ENCODE results near the gene LCP1. TPM values are rescaled to one million over a fixed set of nuclear protein-coding genes. Genes with fewer than 3 reads are reported as not detected.

The LCP1 gene
- total RNA-seq, 1 donor from 2014 or later, result 234 TPM

GRCh38 chr13:46126056-46126455 is 55.9 kb downstream of the LCP1 start:
- Histone ChIP-seq H3K9me3 (no peaks in the 10 kb centered on the region), H3K36me3 (peaks cover 14% of the 10 kb centered on the region), H3K27me3 (no peaks in the 10 kb centered on the region), H3K27ac (no peak overlapping the region), H3K4me1 (peaks cover 6% of the 10 kb centered on the region), H3K4me3 (no peak overlapping the region)
- ATAC-seq (no peak), DNase-seq (no peak)
- intact Hi-C loops (cut with DNase I), result no loop called here
- TF ChIP-seq CTCF (IDR thresholded peaks at IDR 0.05), result no peak

GRCh38 chr13:46124967-46125933 is 56.7 kb downstream of the LCP1 start:
- H3K4me3 ChIP-seq, result no peak overlapping the region
- ATAC-seq, result peak; percentile 9
- DNase-seq, result no peak

DNA sequence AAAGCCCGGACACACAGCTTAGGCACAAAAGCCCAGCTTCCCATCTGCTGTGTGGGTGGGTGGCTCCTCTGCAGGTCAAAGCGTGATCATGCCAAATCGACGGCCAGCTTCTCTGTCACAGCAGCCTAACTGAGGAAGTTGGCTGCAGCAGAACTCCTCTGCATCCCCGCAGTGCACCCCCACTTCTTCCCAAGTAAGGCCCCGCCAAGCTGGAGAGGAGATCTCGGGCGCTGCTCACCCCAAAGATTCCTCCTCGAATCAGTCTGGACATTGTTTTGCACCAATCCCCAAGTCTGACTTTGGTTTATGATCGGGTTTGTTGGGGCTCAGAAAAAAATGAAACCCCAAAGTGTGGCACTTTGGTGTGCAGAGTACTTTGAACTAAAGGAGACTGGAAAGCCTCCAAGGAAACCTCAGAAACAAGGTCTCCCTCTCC is 57.4 kb downstream of the LCP1 start:
- intact Hi-C loops (cut with DNase I), result no loop called here
- DNase-seq, result peak; percentile 67
- Histone ChIP-seq H3K27me3 (no peaks in the 10 kb centered on the region), H3K4me1 (peaks cover 10% of the 10 kb centered on the region), H3K27ac (no peak overlapping the region), H3K4me3 (no peak overlapping the region), H3K9me3 (no peaks in the 10 kb centered on the region), H3K36me3 (peaks cover 3% of the 10 kb centered on the region)
- ATAC-seq, result peak; percentile 56
- TF ChIP-seq CTCF (IDR thresholded peaks at IDR 0.05), result no peak

More at GRCh38 chr13:46124967-46125933, 56.7 kb downstream of the LCP1 start:
- intact Hi-C loops (cut with DNase I), result no loop called here
- no peak for TF ChIP-seq CTCF (IDR thresholded peaks at IDR 0.05)
- Histone ChIP-seq H3K27me3 (no peaks in the 10 kb centered on the region), H3K36me3 (peaks cover 10% of the 10 kb centered on the region), H3K4me1 (peaks cover 10% of the 10 kb centered on the region), H3K9me3 (no peaks in the 10 kb centered on the region), H3K27ac (no peak overlapping the region)

DNA sequence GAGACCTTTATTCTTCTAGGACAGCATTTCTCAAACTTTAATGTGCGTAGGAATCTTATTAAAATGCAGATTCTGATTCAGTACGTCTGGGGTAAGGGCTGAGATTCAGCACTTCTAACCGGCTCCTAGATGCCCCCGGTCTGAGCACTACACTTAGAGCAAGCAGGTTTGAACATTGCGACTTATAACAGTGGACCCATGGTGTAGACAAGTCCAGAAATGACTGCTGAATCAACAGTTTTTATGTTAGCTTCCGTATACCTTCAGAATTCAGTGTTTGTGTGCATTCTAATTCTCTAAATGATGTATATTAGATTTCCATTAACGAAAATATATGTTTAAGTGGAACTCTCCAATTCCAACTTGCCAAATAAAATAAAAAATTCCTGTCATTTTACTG is 59.7 kb downstream of the LCP1 start:
- DNase-seq (no peak), ATAC-seq (no peak)
- Histone ChIP-seq H3K36me3 (peaks cover 3% of the 10 kb centered on the region), H3K4me3 (no peak overlapping the region), H3K9me3 (no peaks in the 10 kb centered on the region), H3K27ac (no peak overlapping the region), H3K27me3 (no peaks in the 10 kb centered on the region), H3K4me1 (peaks cover 10% of the 10 kb centered on the region)
- intact Hi-C loops (cut with DNase I), result no loop called here
- no peak for TF ChIP-seq CTCF (IDR thresholded peaks at IDR 0.05)

- Histone ChIP-seq H3K4me1 (peaks cover 10% of the 10 kb centered on the region), H3K9me3 (no peaks in the 10 kb centered on the region), H3K4me3 (no peak overlapping the region), H3K36me3 (no peaks in the 10 kb centered on the region), H3K27ac (no peak overlapping the region), H3K27me3 (no peaks in the 10 kb centered on the region)
- ATAC-seq, result no peak
- intact Hi-C loops (cut with DNase I), result no loop called here
- no peak for TF ChIP-seq CTCF (IDR thresholded peaks at IDR 0.05)
- no peak for DNase-seq
Observed at GRCh38 chr13:46121597-46122163, 60.3 kb downstream of the LCP1 start.
